H1 (cell line): ENCODE data around the gene TOR1A. TPM values are rescaled to one million over a fixed set of nuclear protein-coding genes. Genes with fewer than 3 reads are reported as not detected.

Source experiments
- CTCF ChIA-PET: fragments of 300-600 bp; sonication (Branson Sonifier 250); formaldehyde crosslinking; loops from one replicate; lab custom pipeline; 2021; ENCODE audit not compliant: partially characterized antibody; lab: Charles Lee
- POLR2A ChIA-PET: fragments of 300-600 bp; sonication (Branson Sonifier 250); formaldehyde crosslinking; loops from one replicate; lab custom pipeline; 2021; ENCODE audit warnings: inconsistent platforms; ENCODE audit not compliant: partially characterized antibody; lab: Charles Lee
- DNase-seq, 2 experiments: peaks; one replicate each; pipeline versions ENCODE4 v3.0.0 to v3.0.0-alpha.2; 2010 to 2022; ENCODE audit warnings: low spot score in 2 of 2, low read depth in 1 of 2, mixed read lengths in 1 of 2
- FAIRE-seq: peaks from 2 replicates; lab custom pipeline; 2011; peaks lifted over from hg19 to GRCh38; lab: Jason Lieb, UNC
- H2AFZ ChIP-seq: 2 replicates; pipeline ENCODE4 v1.8.1; 2012; ENCODE audit warnings: low read length, inconsistent platforms
- H2AK5ac ChIP-seq: 2 replicates; pipeline ENCODE4 v1.6.1; 2013; ENCODE audit warnings: low read depth, low read length
- H2BK120ac ChIP-seq: replicated peaks from 2 replicates; pipeline ENCODE3; 2013; ENCODE audit warnings: low read depth, low read length, inconsistent platforms
- H2BK12ac ChIP-seq: 2 replicates; pipeline ENCODE4 v1.6.1; 2013; ENCODE audit warnings: low read depth, low read length
- H2BK15ac ChIP-seq: 2 replicates; pipeline ENCODE4 v1.6.1; 2013; ENCODE audit warnings: low read length
- H2BK20ac ChIP-seq: 2 replicates; pipeline ENCODE4 v1.6.1; 2013; ENCODE audit warnings: low read length
- H2BK5ac ChIP-seq: 2 replicates; pipeline ENCODE4 v1.6.1; 2013; ENCODE audit warnings: low read depth, low read length
- H3K14ac ChIP-seq: 2 replicates; pipeline ENCODE4 v1.6.1; 2013; ENCODE audit warnings: inconsistent platforms; ENCODE audit not compliant: insufficient read length
- H3K18ac ChIP-seq: 2 replicates; pipeline ENCODE4 v1.6.1; 2013; ENCODE audit warnings: low read length; ENCODE audit errors: extremely low read depth
- H3K23ac ChIP-seq: 2 replicates; pipeline ENCODE4 v1.6.1; 2013; ENCODE audit warnings: inconsistent platforms; ENCODE audit not compliant: insufficient read length
- H3K23me2 ChIP-seq: 2 replicates; pipeline ENCODE4 v1.6.1; 2013; ENCODE audit warnings: low read depth, low read length
- H3K27ac ChIP-seq: 2 replicates; pipeline ENCODE4 v1.6.1; 2011; ENCODE audit warnings: low read depth, low read length, inconsistent platforms
- H3K27me3 ChIP-seq, 4 experiments: replicated peaks in 1 of 4; 1 replicate in 1 of 4; 2 replicates in 3 of 4; pipeline versions ENCODE4 v1.6.1 to v1.8.1; 2011 to 2013; ENCODE audit warnings: low read length in 3 of 4, mild to moderate bottlenecking in 3 of 4, inconsistent platforms in 2 of 4, mixed read lengths in 2 of 4, moderate library complexity in 1 of 4; ENCODE audit not compliant: control insufficient read depth in 3 of 4, insufficient read depth in 3 of 4; ENCODE audit errors: extremely low read depth in 1 of 4
- H3K36me3 ChIP-seq, 4 experiments: 2 replicates each; pipeline versions ENCODE4 v1.6.1 to v1.8.1; 2011 to 2013; ENCODE audit warnings: mild to moderate bottlenecking in 4 of 4, low read length in 3 of 4, moderate library complexity in 2 of 4, control low read depth in 1 of 4, inconsistent platforms in 1 of 4; ENCODE audit not compliant: insufficient read depth in 4 of 4, control insufficient read depth in 2 of 4
- H3K4ac ChIP-seq: replicated peaks from 2 replicates; pipeline ENCODE3; 2013; ENCODE audit warnings: low read length, low read depth, mixed read lengths, inconsistent platforms; ENCODE audit not compliant: insufficient read length
- H3K4me1 ChIP-seq, 4 experiments: replicated peaks in 1 of 4; 1 replicate in 1 of 4; 2 replicates in 3 of 4; pipeline versions ENCODE4 v1.6.1 to v1.8.1; 2011 to 2013; ENCODE audit warnings: low read length in 3 of 4, inconsistent platforms in 2 of 4, mixed read lengths in 1 of 4; ENCODE audit not compliant: insufficient read depth in 4 of 4, control insufficient read depth in 3 of 4
- H3K4me2 ChIP-seq, 2 experiments: 2 replicates each; pipeline versions ENCODE4 v1.6.1 to v1.8.1; 2011 to 2013; ENCODE audit warnings: low read depth in 2 of 2, low read length in 2 of 2, control low read depth in 1 of 2, inconsistent platforms in 1 of 2, mild to moderate bottlenecking in 1 of 2; ENCODE audit not compliant: insufficient read depth in 1 of 2
- H3K4me3 ChIP-seq, 4 experiments: fragments of 200-600, 300-600 bp in 1 of 4; sonication (generic), shearing (Covaris generic), sonication (Bioruptor Twin) in 1 of 4; 2 replicates each; pipeline versions ENCODE4 v1.5.1 to v1.8.1; 2011 to 2016; ENCODE audit warnings: low read length in 4 of 4, low read depth in 3 of 4, control low read depth in 2 of 4, inconsistent platforms in 2 of 4, mild to moderate bottlenecking in 2 of 4, mixed read lengths in 1 of 4, moderate library complexity in 1 of 4; ENCODE audit not compliant: insufficient read depth in 2 of 4; ENCODE audit errors: extremely low read depth in 1 of 4
- H3K56ac ChIP-seq: replicated peaks from 2 replicates; pipeline ENCODE3; 2013; ENCODE audit warnings: low read depth, mild to moderate bottlenecking, mixed read lengths, low read length, inconsistent platforms; ENCODE audit not compliant: insufficient read length
- H3K79me1 ChIP-seq: 2 replicates; pipeline ENCODE4 v1.6.1; 2013; ENCODE audit warnings: low read depth, low read length, control low read depth
- H3K79me2 ChIP-seq, 2 experiments: 2 replicates each; pipeline versions ENCODE4 v1.6.1 to v1.8.1; 2012 to 2013; ENCODE audit warnings: low read length in 2 of 2, mild to moderate bottlenecking in 2 of 2, inconsistent platforms in 1 of 2; ENCODE audit not compliant: insufficient read depth in 2 of 2, control insufficient read depth in 1 of 2
- H3K9ac ChIP-seq, 4 experiments: replicated peaks in 1 of 4; 1 replicate in 1 of 4; 2 replicates in 3 of 4; pipeline versions ENCODE4 v1.6.1 to v1.8.1; 2011 to 2013; ENCODE audit warnings: low read depth in 3 of 4, low read length in 3 of 4, control low read depth in 2 of 4, mild to moderate bottlenecking in 2 of 4, moderate library complexity in 2 of 4, inconsistent platforms in 1 of 4; ENCODE audit errors: extremely low read depth in 1 of 4
- H3K9me3 ChIP-seq, 2 experiments: 2 replicates each; pipeline versions ENCODE4 v1.6.1 to v1.8.1; 2012 to 2013; ENCODE audit warnings: mild to moderate bottlenecking in 2 of 2, moderate library complexity in 2 of 2, control low read depth in 1 of 2, inconsistent platforms in 1 of 2, low read depth in 1 of 2, low read length in 1 of 2, mixed read lengths in 1 of 2; ENCODE audit not compliant: insufficient read depth in 2 of 2
- H4K20me1 ChIP-seq, 2 experiments: replicated peaks in 1 of 2; 2 replicates each; pipeline versions ENCODE3 to v1.8.1; 2011 to 2013; ENCODE audit warnings: inconsistent platforms in 2 of 2, low read length in 2 of 2, mild to moderate bottlenecking in 1 of 2; ENCODE audit not compliant: insufficient read depth in 2 of 2, control insufficient read depth in 1 of 2
- H4K5ac ChIP-seq: 2 replicates; pipeline ENCODE4 v1.6.1; 2013; ENCODE audit warnings: low read length, low read depth, mixed read lengths, inconsistent platforms; ENCODE audit not compliant: insufficient read length
- H4K8ac ChIP-seq: 2 replicates; pipeline ENCODE4 v1.8.0; 2013; ENCODE audit warnings: mild to moderate bottlenecking, moderate library complexity, low read length, inconsistent platforms; ENCODE audit not compliant: insufficient read depth; ENCODE audit errors: extremely low read depth
- H4K91ac ChIP-seq: replicated peaks from 2 replicates; pipeline ENCODE3; 2013; ENCODE audit warnings: low read length, mixed read lengths, inconsistent platforms; ENCODE audit not compliant: insufficient read length
- ASH2L ChIP-seq: fragments of 200-600, 300-600 bp; sonication (generic); IDR thresholded peaks from one replicate; pipeline ENCODE4 v1.7.1; 2017; ENCODE audit warnings: low read length
- BACH1 ChIP-seq: IDR thresholded peaks from 2 replicates; pipeline ENCODE4 v1.6.1; 2012; ENCODE audit warnings: low read length, improper control_type of control experiment
- BCL11A ChIP-seq, 2 experiments: IDR thresholded peaks; one replicate each; pipeline ENCODE4 v1.6.1; 2011; ENCODE audit warnings: low read depth in 2 of 2, low read length in 2 of 2, mild to moderate bottlenecking in 2 of 2
- BRCA1 ChIP-seq: IDR thresholded peaks from 2 replicates; pipeline ENCODE4 v1.6.1; 2012; ENCODE audit warnings: low read depth, low read length, improper control_type of control experiment
- CEBPB ChIP-seq: IDR thresholded peaks from 2 replicates; pipeline ENCODE4 v1.6.1; 2012; ENCODE audit warnings: low read depth, low read length
- RNF2 ChIP-seq: fragments of 200-900, 300-1000 bp; sonication (generic); IDR thresholded peaks from 2 replicates; pipeline ENCODE4 v1.7.1; 2016; ENCODE audit warnings: borderline replicate concordance, low read depth, mild to moderate bottlenecking, antibody characterized with exemption, low read length; ENCODE audit not compliant: poor library complexity, severe bottlenecking; ENCODE audit errors: missing control alignments
- SAP30 ChIP-seq: fragments of 300-600 bp; sonication (generic); IDR thresholded peaks from 2 replicates; pipeline ENCODE4 v1.7.1; 2012; ENCODE audit warnings: low read length, moderate library complexity, mild to moderate bottlenecking, inconsistent platforms; ENCODE audit not compliant: insufficient read depth, insufficient replicate concordance
- SIRT6 ChIP-seq: IDR thresholded peaks from one replicate; pipeline ENCODE4 v1.7.1; 2012; ENCODE audit warnings: low read length, inconsistent platforms
- SIX5 ChIP-seq: IDR thresholded peaks from 2 replicates; pipeline ENCODE4 v1.6.1; 2011; ENCODE audit warnings: mild to moderate bottlenecking, low read depth, low read length
- SP2 ChIP-seq: IDR thresholded peaks from 2 replicates; pipeline ENCODE4 v1.6.1; 2012; ENCODE audit warnings: mild to moderate bottlenecking, low read length, inconsistent platforms
- TAF7 ChIP-seq: optimal IDR thresholded peaks from 2 replicates; pipeline ENCODE3; 2011; ENCODE audit warnings: low read depth, mild to moderate bottlenecking, inconsistent platforms, low read length, moderate library complexity, borderline replicate concordance
- WGBS, 2 experiments: shearing (Covaris generic) in 1 of 2; methylation state at CpG; one replicate each; pipeline versions ENCODE4 v1.1.6 to v1.1.7; 2013 to 2015; ENCODE audit warnings: low lambda C conversion rate in 2 of 2, mixed read lengths in 2 of 2, inconsistent platforms in 1 of 2, low coverage in 1 of 2, missing lambda C conversion rate in 1 of 2; ENCODE audit not compliant: insufficient replicate concordance in 2 of 2, insufficient coverage in 1 of 2, insufficient read length in 1 of 2; ENCODE audit errors: extremely low coverage in 1 of 2, missing lambda C conversion rate in 1 of 2; 5-methylcytosine and 5-hydroxymethylcytosine counted together
- polyA plus RNA-seq, 7 experiments: library from polyadenylated mRNA; depleted of rRNA in 3 of 7; stranded (reverse) in 5 of 7; unstranded in 2 of 7; fragments of >200 nt in 5 of 7; fragments of 200-250 nt in 2 of 7; gene quantifications; 1 replicate in 5 of 7; 2 replicates in 1 of 7; 4 replicates in 1 of 7; pipeline versions ENCODE4 v1.2.1 to v1.2.3, GENCODE V29; 2011 to 2013; ENCODE audit warnings: missing spikeins in 2 of 7, mixed read lengths in 2 of 7
- total RNA-seq: library from RNA; stranded (reverse); fragmentation: NEBNext Ultra II Directional; extraction: Animal tissue kit (Norgen Biotek cat#: 25700); gene quantifications from 2 replicates; pipeline ENCODE4 v1.2.1, GENCODE V29; 2021

Gene TOR1A
- total and polyA plus RNA-seq, 2 of the 8 experiments (the other 6 are each of a cell fraction or from before 2014, with no cell fraction given) = 37.6 to 46.7 TPM

GRCh38 chr9:129866394-129867135 is 42.6 kb upstream of the TOR1A start:
- H3K27me3 ChIP-seq = no peaks in the 10 kb centered on the region
- no peak overlapping the region for H4K8ac ChIP-seq
- no peak overlapping the region for H3K14ac ChIP-seq
- H3K9me3 ChIP-seq = no peaks in the 10 kb centered on the region
- no peak overlapping the region for H3K23ac ChIP-seq
- no peak overlapping the region for H2AK5ac ChIP-seq
- H3K79me1 ChIP-seq = no peaks in the 10 kb centered on the region
- H3K4me1 ChIP-seq = no peaks in the 10 kb centered on the region
- no peak overlapping the region for H2BK15ac ChIP-seq
- TF ChIP-seq SAP30 (no peak), RNF2 (no peak), BACH1 (no peak), BRCA1 (no peak), TAF7 (no peak), SP2 (no peak), ASH2L (no peak), CEBPB (no peak), SIRT6 (no peak), SIX5 (no peak), BCL11A (IDR thresholded peaks at IDR 0.05; ENCODE audit: low read depth in 2 of 2, low read length in 2 of 2) (no peak)
- TF ChIP-seq, all 59 proteins: peak for 0
- no peak overlapping the region for H3K18ac ChIP-seq
- no peak overlapping the region for H2BK20ac ChIP-seq
- no peak overlapping the region for H3K4me3 ChIP-seq
- no peak overlapping the region for H4K91ac ChIP-seq
- no peak overlapping the region for H4K5ac ChIP-seq
- 88% methylated on average over 17 of the region's 17 CpGs; no CpG with 5 or more reads in 1 of the 2 experiments for WGBS, 2 experiments
- H2AFZ ChIP-seq = no peak overlapping the region
- peaks cover 0 to 5% (median 0%) of the 10 kb centered on the region in 4 experiments; a peak in 3 of 8 replicates for H3K36me3 ChIP-seq
- no peak overlapping the region for H2BK120ac ChIP-seq
- no peak overlapping the region for H3K4ac ChIP-seq
- POLR2A ChIA-PET = interaction anchor here (1.2 kb wide), 1 partner anchor 9 kb away, joined by 3 read pairs; no protein-coding TSS in a partner anchor
- H3K4me2 ChIP-seq = no peak overlapping the region
- H2BK5ac ChIP-seq = no peak overlapping the region
- no peaks in the 10 kb centered on the region for H3K23me2 ChIP-seq
- H3K27ac ChIP-seq = no peak overlapping the region
- H3K79me2 ChIP-seq = no peaks in the 10 kb centered on the region
- CTCF ChIA-PET = interaction anchor here (1.3 to 1.7 kb wide), 2 partner anchors 10 to 17 kb away, joined by 3 to 6 read pairs; no protein-coding TSS in a partner anchor
- H3K9ac ChIP-seq = no peak overlapping the region
- DNase-seq (no peak), FAIRE-seq (no peak)
- H2BK12ac ChIP-seq = no peak overlapping the region
- H3K56ac ChIP-seq = no peak overlapping the region
- no peaks in the 10 kb centered on the region for H4K20me1 ChIP-seq
